GM19372 (cell line): ENCODE measurements around the gene AGMO.

Source experiments
- ATAC-seq: cut with Tn5 transposase; IDR thresholded peaks from one replicate; pipeline ENCODE4 v1.9.1; 2021; ENCODE audit warnings: mild to moderate bottlenecking, low read depth, moderate library complexity; ENCODE audit not compliant: unreplicated experiment

The AGMO gene

GRCh38 chr7:15463801-15464666 lies 97.8 kb downstream of the AGMO start:
- no peak for ATAC-seq

- ATAC-seq = no peak
Measured at GRCh38 chr7:15462721-15463389, 99.0 kb downstream of the AGMO start.

- ATAC-seq = no peak
Measured at GRCh38 chr7:15461576-15461975, 100.2 kb downstream of the AGMO start.

GRCh38 chr7:15459018-15459615 lies 102.7 kb downstream of the AGMO start:
- ATAC-seq = no peak

- ATAC-seq = no peak
Measured at GRCh38 chr7:15457990-15458955, 103.5 kb downstream of the AGMO start.

GRCh38 chr7:15452670-15453069 lies 109.1 kb downstream of the AGMO start:
- ATAC-seq = no peak

- no peak for ATAC-seq
Measured at GRCh38 chr7:15446722-15447121, 115.1 kb downstream of the AGMO start.

GRCh38 chr7:15446280-15446679 lies 115.5 kb downstream of the AGMO start:
- no peak for ATAC-seq

- no peak for ATAC-seq
Measured at GRCh38 chr7:15441915-15442314, 119.9 kb downstream of the AGMO start.

- no peak for ATAC-seq
Measured at GRCh38 chr7:15440482-15440881, 121.3 kb downstream of the AGMO start.

GRCh38 chr7:15439853-15440252 lies 122.0 kb downstream of the AGMO start:
- ATAC-seq = no peak

GRCh38 chr7:15433151-15433550 lies 128.7 kb downstream of the AGMO start:
- no peak for ATAC-seq

- no peak for ATAC-seq
Measured at GRCh38 chr7:15430911-15431310, 130.9 kb downstream of the AGMO start.

GRCh38 chr7:15430191-15430590 lies 131.6 kb downstream of the AGMO start:
- no peak for ATAC-seq

- no peak for ATAC-seq
Measured at GRCh38 chr7:15424468-15424867, 137.3 kb downstream of the AGMO start.

GRCh38 chr7:15419596-15419995 lies 142.2 kb downstream of the AGMO start:
- ATAC-seq = no peak

- ATAC-seq = no peak
Measured at GRCh38 chr7:15418264-15418663, 143.6 kb downstream of the AGMO start.

GRCh38 chr7:15417341-15417988 lies 144.3 kb downstream of the AGMO start:
- ATAC-seq = no peak

- ATAC-seq = no peak
Measured at GRCh38 chr7:15411019-15411418, 150.8 kb downstream of the AGMO start.

GRCh38 chr7:15407910-15408309 lies 153.9 kb downstream of the AGMO start:
- no peak for ATAC-seq
